H9 (cell line): ENCODE measurements around the gene DOK6. TPM values are rescaled to one million over a fixed set of nuclear protein-coding genes. Genes with fewer than 3 reads are reported as not detected.

Source experiments
- DNase-seq: peaks from one replicate; pipeline ENCODE4 v3.0.0-alpha.2; 2017
- H2AFZ ChIP-seq: one replicate; pipeline ENCODE4 v1.6.1; 2013; ENCODE audit warnings: mild to moderate bottlenecking, low read length, control low read depth, moderate library complexity
- H2AK5ac ChIP-seq: 2 replicates; pipeline ENCODE4 v1.6.1; 2013; ENCODE audit warnings: low read length, control low read depth, mixed read lengths; ENCODE audit not compliant: insufficient read length
- H2BK120ac ChIP-seq: one replicate; pipeline ENCODE4 v1.6.1; 2013; ENCODE audit warnings: low read depth, mild to moderate bottlenecking, low read length, control low read depth, inconsistent platforms; ENCODE audit not compliant: poor library complexity, severe bottlenecking
- H2BK12ac ChIP-seq: 2 replicates; pipeline ENCODE4 v1.6.1; 2013; ENCODE audit warnings: low read length, control low read depth, mixed read lengths, low read depth; ENCODE audit not compliant: insufficient read length
- H2BK15ac ChIP-seq: 2 replicates; pipeline ENCODE4 v1.6.1; 2013; ENCODE audit warnings: low read depth, low read length, control low read depth
- H2BK20ac ChIP-seq: one replicate; pipeline ENCODE4 v1.6.1; 2013; ENCODE audit warnings: low read depth, mild to moderate bottlenecking, low read length, control low read depth, inconsistent platforms; ENCODE audit not compliant: poor library complexity, severe bottlenecking
- H2BK5ac ChIP-seq: 2 replicates; pipeline ENCODE4 v1.6.1; 2013; ENCODE audit warnings: low read length, control low read depth, mixed read lengths; ENCODE audit not compliant: insufficient read length
- H3K14ac ChIP-seq: 2 replicates; pipeline ENCODE4 v1.6.1; 2013; ENCODE audit warnings: low read length, control low read depth; ENCODE audit not compliant: insufficient read depth
- H3K18ac ChIP-seq: 2 replicates; pipeline ENCODE4 v1.6.1; 2013; ENCODE audit warnings: low read depth, mild to moderate bottlenecking, mixed read lengths, low read length, control low read depth; ENCODE audit not compliant: insufficient read length
- H3K23ac ChIP-seq: 2 replicates; pipeline ENCODE4 v1.6.1; 2013; ENCODE audit warnings: low read length, control low read depth, mixed read lengths, low read depth; ENCODE audit not compliant: insufficient read length
- H3K23me2 ChIP-seq: 2 replicates; pipeline ENCODE4 v1.6.1; 2013; ENCODE audit warnings: low read depth, mild to moderate bottlenecking, mixed read lengths, low read length, control low read depth; ENCODE audit not compliant: insufficient read length, poor library complexity, severe bottlenecking
- H3K27ac ChIP-seq: 2 replicates; pipeline ENCODE4 v1.5.1; 2013; ENCODE audit warnings: low read length, control low read depth, mixed read lengths, low read depth; ENCODE audit not compliant: insufficient read length
- H3K27me3 ChIP-seq: 2 replicates; pipeline ENCODE4 v1.6.1; 2013; ENCODE audit warnings: low read length, control low read depth, inconsistent platforms; ENCODE audit not compliant: insufficient read depth
- H3K4ac ChIP-seq: 2 replicates; pipeline ENCODE4 v1.6.1; 2013; ENCODE audit warnings: low read depth, mild to moderate bottlenecking, control low read depth, inconsistent platforms, low read length, moderate library complexity
- H3K4me1 ChIP-seq: 2 replicates; pipeline ENCODE4 v1.6.1; 2013; ENCODE audit warnings: low read length, control low read depth, inconsistent platforms; ENCODE audit not compliant: insufficient read depth
- H3K4me2 ChIP-seq: 2 replicates; pipeline ENCODE4 v1.6.1; 2013; ENCODE audit warnings: low read length, control low read depth, mixed read lengths; ENCODE audit not compliant: insufficient read length, insufficient read depth
- H3K56ac ChIP-seq: 2 replicates; pipeline ENCODE4 v1.6.1; 2013; ENCODE audit warnings: low read depth, mild to moderate bottlenecking, mixed read lengths, low read length, control low read depth; ENCODE audit not compliant: insufficient read length
- H3K79me1 ChIP-seq: 2 replicates; pipeline ENCODE4 v1.6.1; 2013; ENCODE audit warnings: low read depth, mild to moderate bottlenecking, moderate library complexity, low read length, control low read depth, inconsistent platforms; ENCODE audit not compliant: insufficient read depth, poor library complexity, severe bottlenecking
- H3K79me2 ChIP-seq: 2 replicates; pipeline ENCODE4 v1.6.1; 2013; ENCODE audit warnings: low read length, control low read depth, inconsistent platforms; ENCODE audit not compliant: insufficient read depth
- H3K9ac ChIP-seq: 2 replicates; pipeline ENCODE4 v1.6.1; 2013; ENCODE audit warnings: low read length, control low read depth, mixed read lengths; ENCODE audit not compliant: insufficient read length; ENCODE audit errors: extremely low read depth
- H3K9me3 ChIP-seq: one replicate; pipeline ENCODE4 v1.6.1; 2013; ENCODE audit warnings: low read depth, low read length, inconsistent platforms; ENCODE audit not compliant: control insufficient read depth
- H3T11ph ChIP-seq: one replicate; pipeline ENCODE4 v1.6.1; 2013; ENCODE audit warnings: mild to moderate bottlenecking, low read length, control low read depth, inconsistent platforms
- H4K20me1 ChIP-seq: one replicate; pipeline ENCODE4 v1.6.1; 2013; ENCODE audit not compliant: control insufficient read depth, insufficient read length, insufficient read depth
- H4K5ac ChIP-seq: 2 replicates; pipeline ENCODE4 v1.6.1; 2013; ENCODE audit warnings: low read depth, mild to moderate bottlenecking, mixed read lengths, low read length, control low read depth; ENCODE audit not compliant: insufficient read length
- H4K8ac ChIP-seq: replicated peaks from 2 replicates; pipeline ENCODE4 v1.6.1; 2013; ENCODE audit warnings: low read length, control low read depth, mixed read lengths, low read depth; ENCODE audit not compliant: insufficient read length
- H4K91ac ChIP-seq: 2 replicates; pipeline ENCODE4 v1.6.1; 2013; ENCODE audit warnings: low read depth, mild to moderate bottlenecking, moderate library complexity, mixed read lengths, low read length, control low read depth; ENCODE audit not compliant: insufficient read length
- H3K27ac Mint-ChIP-seq, 3 experiments: 2 replicates in 2 of 3; 3 replicates in 1 of 3; pipeline ENCODE4 v1.8.0; 2020 to 2021; ENCODE audit warnings: mixed read lengths in 3 of 3, mild to moderate bottlenecking in 1 of 3, moderate library complexity in 1 of 3
- H3K27me3 Mint-ChIP-seq: 2 replicates; pipeline ENCODE4 v1.8.0; 2021; ENCODE audit warnings: low read depth, mild to moderate bottlenecking, moderate library complexity, mixed read lengths
- H3K36me3 Mint-ChIP-seq, 3 experiments: 2 replicates in 2 of 3; 3 replicates in 1 of 3; pipeline ENCODE4 v1.8.0; 2020 to 2021; ENCODE audit warnings: low read depth in 3 of 3, mixed read lengths in 3 of 3; ENCODE audit not compliant: insufficient read depth in 1 of 3
- H3K4me1 Mint-ChIP-seq, 2 experiments: 2 replicates each; pipeline ENCODE4 v1.8.0; 2020; ENCODE audit warnings: mixed read lengths in 2 of 2
- H3K4me3 Mint-ChIP-seq, 2 experiments: 2 replicates in 1 of 2; 3 replicates in 1 of 2; pipeline ENCODE4 v1.8.0; 2020 to 2021; ENCODE audit warnings: mild to moderate bottlenecking in 2 of 2, mixed read lengths in 2 of 2, moderate library complexity in 1 of 2
- H3K9me3 Mint-ChIP-seq, 2 experiments: 2 replicates in 1 of 2; 3 replicates in 1 of 2; pipeline ENCODE4 v1.8.0; 2020; ENCODE audit warnings: mild to moderate bottlenecking in 2 of 2, mixed read lengths in 2 of 2, moderate library complexity in 1 of 2
- WGBS: extraction: QIAGEN DNeasy Blood & Tissue Kit; methylation state at CpG from one replicate; pipeline ENCODE4 v1.1.7; 2013; ENCODE audit warnings: missing lambda C conversion rate, low lambda C conversion rate, mixed read lengths; ENCODE audit not compliant: insufficient read length; ENCODE audit errors: extremely low coverage; 5-methylcytosine and 5-hydroxymethylcytosine counted together
- total RNA-seq: library from RNA; stranded (reverse); gene quantifications from 2 replicates; pipeline ENCODE4 v1.2.1, GENCODE V29; 2021
- TF ChIP-seq, protein P1 (sequence below): fragments of 200-600 bp; sonication (generic); conservative IDR thresholded peaks from 3 replicates; pipeline ENCODE4 v1.8.0; 2021; ENCODE audit warnings: antibody characterized with exemption, mild to moderate bottlenecking

DOK6 gene
- total RNA-seq, 1 experiment from 2014 or later = 0.20 TPM

DNA sequence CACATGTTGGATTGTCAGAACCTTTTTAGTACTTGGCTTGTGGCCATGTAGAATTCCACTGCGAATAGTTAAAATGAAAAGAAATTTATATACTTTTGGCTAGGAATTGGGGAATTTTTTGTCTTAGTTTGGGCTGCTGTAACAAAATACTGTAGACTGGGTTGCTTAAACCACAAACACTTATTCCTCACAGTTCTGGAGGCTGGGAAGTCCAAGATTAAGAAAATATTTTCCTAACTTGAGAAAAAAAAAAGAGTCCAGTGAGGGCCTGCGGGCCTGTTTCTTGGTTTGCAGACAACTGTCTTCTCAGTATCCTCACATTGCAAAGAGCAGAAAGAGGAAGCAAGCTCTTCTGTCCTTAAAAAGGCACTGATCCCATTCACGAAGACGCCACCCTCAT is 465.1 kb downstream of the DOK6 start:
- Mint-ChIP-seq H3K36me3 (no peaks in the 10 kb centered on the region), H3K27me3 (no peaks in the 10 kb centered on the region), H3K27ac (no peak overlapping the region), H3K4me3 (no peak overlapping the region), H3K4me1 (no peaks in the 10 kb centered on the region), H3K9me3 (no peaks in the 10 kb centered on the region; a peak in 1 of 5 replicates)
- H3K23ac ChIP-seq = no peak overlapping the region
- no peak overlapping the region for H3K27ac ChIP-seq
- H3K79me2 ChIP-seq = no peaks in the 10 kb centered on the region
- no peak overlapping the region for H2BK15ac ChIP-seq
- no peaks in the 10 kb centered on the region for H3K9me3 ChIP-seq
- H3K23me2 ChIP-seq = no peaks in the 10 kb centered on the region
- no peak for DNase-seq
- no peaks in the 10 kb centered on the region for H3K27me3 ChIP-seq
- no peak overlapping the region for H2AFZ ChIP-seq
- H2BK12ac ChIP-seq = no peak overlapping the region
- H3K4me2 ChIP-seq = no peak overlapping the region
- H4K8ac ChIP-seq = no peak overlapping the region
- no peaks in the 10 kb centered on the region for H3K4me1 ChIP-seq
- WGBS = no CpG with 5 or more reads among the region's 4 CpGs
- H3K79me1 ChIP-seq = no peaks in the 10 kb centered on the region
- no peak overlapping the region for H4K5ac ChIP-seq
- H3K4ac ChIP-seq = no peak overlapping the region
- H3K18ac ChIP-seq = no peak overlapping the region
- H3T11ph ChIP-seq = no peak overlapping the region
- H2BK20ac ChIP-seq = no peak overlapping the region
- no peaks in the 10 kb centered on the region for H4K20me1 ChIP-seq
- no peak overlapping the region for H2BK5ac ChIP-seq
- no peak overlapping the region for H3K56ac ChIP-seq
- H4K91ac ChIP-seq = no peak overlapping the region
- no peak overlapping the region for H2BK120ac ChIP-seq
- no peak overlapping the region for H3K9ac ChIP-seq
- no peak overlapping the region for H3K14ac ChIP-seq
- no peak overlapping the region for H2AK5ac ChIP-seq
- TF ChIP-seq, protein P1, sequence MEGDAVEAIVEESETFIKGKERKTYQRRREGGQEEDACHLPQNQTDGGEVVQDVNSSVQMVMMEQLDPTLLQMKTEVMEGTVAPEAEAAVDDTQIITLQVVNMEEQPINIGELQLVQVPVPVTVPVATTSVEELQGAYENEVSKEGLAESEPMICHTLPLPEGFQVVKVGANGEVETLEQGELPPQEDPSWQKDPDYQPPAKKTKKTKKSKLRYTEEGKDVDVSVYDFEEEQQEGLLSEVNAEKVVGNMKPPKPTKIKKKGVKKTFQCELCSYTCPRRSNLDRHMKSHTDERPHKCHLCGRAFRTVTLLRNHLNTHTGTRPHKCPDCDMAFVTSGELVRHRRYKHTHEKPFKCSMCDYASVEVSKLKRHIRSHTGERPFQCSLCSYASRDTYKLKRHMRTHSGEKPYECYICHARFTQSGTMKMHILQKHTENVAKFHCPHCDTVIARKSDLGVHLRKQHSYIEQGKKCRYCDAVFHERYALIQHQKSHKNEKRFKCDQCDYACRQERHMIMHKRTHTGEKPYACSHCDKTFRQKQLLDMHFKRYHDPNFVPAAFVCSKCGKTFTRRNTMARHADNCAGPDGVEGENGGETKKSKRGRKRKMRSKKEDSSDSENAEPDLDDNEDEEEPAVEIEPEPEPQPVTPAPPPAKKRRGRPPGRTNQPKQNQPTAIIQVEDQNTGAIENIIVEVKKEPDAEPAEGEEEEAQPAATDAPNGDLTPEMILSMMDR = no peak
